Skeletal muscle cell (primary cell): Measurements from ENCODE around the gene DSCAM.

Experiments
- DNase-seq: peaks from one replicate; pipeline ENCODE4 v3.0.0-alpha.2; 2010; ENCODE audit warnings: low read depth
- H3K4me3 ChIP-seq: 2 replicates; pipeline ENCODE4 v1.5.1; 2011; ENCODE audit warnings: low read depth, mild to moderate bottlenecking, control low read depth, low read length, moderate library complexity

The DSCAM gene

DNA sequence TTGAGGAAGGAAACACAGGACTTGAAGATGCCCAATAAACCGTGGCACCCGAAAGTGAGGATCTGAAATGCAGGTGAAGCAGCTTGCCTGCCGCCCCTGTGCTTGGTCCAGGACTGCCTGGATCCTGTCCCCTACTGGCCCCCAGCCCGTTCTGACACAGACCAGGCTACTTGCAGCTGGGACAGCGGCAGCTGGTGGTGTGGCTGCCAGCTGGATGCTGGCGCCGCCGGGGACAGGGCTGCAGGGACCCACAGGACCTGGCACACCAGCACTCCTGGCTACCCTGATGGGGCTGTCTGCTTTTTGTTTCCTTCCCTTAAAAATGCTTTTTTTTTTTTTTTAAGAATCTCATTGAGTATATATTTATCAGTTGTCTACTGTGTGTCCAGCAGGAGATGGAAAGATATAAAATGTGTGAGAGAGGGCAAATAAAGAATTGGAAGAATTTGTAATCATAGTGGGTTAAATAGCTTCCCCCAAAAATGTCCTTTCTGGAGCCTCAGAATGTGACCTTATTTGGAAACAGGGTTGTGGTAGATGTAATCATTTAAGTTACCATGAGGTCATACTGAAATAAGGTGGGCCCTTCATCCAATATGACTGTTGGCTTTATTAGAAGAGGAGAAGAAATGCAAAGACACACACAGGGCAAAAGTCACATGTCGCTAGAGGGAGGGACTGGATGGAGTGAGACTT lies 165.6 kb downstream of the DSCAM start:
- DNase-seq, result no peak
- no peak overlapping the region for H3K4me3 ChIP-seq

DNA sequence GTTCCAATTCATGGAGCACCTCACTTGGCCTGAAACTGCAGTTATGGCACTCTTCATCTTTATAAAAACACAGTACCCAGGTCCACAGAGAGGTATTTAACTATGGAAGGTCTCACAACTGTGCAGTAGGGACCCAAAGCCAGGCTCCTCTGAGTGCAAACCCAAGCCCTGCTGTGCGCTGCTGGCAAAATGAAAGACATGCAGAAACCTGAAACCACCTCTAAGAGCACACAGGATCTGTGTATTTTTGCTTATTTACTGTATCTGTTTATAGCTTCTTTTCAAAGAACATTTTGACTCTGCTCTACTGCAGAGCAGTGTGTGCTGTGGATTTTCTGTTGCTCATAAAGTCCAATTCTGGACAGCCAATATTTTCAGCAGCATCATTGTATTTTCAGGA lies 166.6 kb downstream of the DSCAM start:
- H3K4me3 ChIP-seq, result no peak overlapping the region
- no peak for DNase-seq

DNA sequence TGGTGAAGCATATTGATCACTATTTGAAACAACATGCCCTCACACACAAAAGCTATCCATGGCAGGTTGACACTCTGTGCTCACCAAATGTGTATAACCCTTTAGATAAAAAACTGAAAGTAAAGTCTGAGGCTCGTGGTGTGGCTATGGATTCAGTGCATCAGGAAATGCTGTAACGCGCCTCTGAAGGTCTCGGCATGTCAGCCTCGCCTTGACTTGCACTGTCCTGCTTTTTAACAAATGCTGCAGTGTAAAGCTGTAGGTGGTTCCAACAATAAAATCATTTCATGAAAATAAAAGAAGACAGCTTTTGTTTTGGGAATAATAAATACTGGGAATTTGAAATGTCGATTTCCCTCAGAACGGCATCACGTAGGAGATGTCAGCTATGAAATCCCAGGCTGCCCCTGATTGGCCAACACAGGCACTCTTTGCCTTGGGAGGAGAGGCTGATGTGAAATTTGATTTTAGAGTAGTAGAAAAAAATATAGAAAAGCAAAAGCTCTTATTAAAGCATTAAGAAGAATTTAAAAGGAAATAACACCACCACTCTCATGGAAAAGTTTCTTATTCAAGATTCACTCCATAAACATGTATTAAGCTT lies 168.2 kb downstream of the DSCAM start:
- no peak for DNase-seq
- H3K4me3 ChIP-seq, result no peak overlapping the region

DNA sequence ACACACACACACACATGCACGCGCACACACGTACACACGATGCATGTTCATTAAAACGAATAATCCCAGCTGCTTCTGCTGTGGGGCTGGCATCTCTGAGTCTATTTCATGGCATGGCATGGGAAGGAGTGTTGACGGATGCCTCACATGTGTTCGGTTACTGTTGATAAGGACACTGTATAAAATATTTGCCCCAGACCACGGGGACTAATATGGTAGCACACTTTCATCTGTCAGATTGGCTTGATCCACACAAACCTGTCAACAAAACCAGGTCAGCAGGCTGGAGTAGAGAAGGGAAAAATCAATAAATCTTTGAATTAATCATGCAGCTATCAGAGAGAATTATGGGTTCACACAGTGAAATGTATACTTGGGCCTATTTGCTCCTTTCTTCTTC lies 171.9 kb downstream of the DSCAM start:
- H3K4me3 ChIP-seq, result no peak overlapping the region
- no peak for DNase-seq

DNA sequence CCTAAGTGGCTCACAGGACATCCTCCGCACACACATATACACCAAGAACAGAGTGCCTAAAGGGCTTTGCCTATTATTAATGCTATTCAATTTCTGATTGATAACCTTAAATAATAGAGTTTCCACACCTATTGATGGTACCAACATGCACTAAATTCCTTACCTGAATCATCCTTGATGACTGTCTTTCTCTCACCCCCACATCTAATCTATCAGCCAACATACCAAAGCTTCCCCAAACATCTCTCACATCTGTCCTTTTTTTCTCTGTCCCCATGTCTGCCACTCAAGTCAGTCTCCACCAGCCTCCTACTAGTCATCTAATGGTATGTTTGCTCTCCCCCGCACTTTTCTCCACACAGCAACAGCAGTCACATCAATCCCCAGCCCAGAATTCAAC lies 174.4 kb downstream of the DSCAM start:
- no peak overlapping the region for H3K4me3 ChIP-seq
- DNase-seq, result no peak

GRCh38 chr21:40671716-40672115 lies 175.2 kb downstream of the DSCAM start:
- H3K4me3 ChIP-seq, result no peak overlapping the region

DNA sequence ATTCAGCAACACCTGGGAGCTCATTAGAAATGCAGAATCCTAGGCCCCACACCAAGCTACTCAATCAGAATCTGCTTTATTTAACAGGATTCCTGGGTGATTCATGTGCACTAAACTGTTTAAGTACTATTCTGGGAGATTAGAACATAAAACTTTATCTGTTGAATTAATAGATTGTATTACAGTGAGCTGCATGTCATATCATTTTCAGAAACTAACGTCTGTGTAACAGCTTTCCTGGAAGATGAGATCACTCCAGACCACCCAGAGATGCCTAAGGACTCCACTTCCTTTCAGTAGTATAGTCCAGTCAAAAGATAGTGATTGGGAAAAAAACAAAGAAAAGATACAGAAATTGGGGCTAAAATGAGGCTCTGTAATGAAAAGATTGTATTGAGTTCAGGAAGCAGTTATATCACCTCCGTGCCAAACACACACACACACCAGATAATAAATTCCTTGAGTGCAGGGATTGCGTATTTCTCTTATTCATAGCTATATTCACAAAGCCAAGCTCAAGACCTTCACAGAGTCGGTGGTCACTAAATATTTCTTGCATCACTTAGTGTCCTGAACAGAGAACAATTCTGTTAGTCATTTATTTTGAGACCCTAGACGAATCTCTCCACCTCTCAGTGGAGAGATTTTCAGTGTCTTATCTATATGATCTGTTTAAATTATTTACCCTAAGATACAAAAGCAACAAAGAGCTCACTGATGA lies 178.2 kb downstream of the DSCAM start:
- DNase-seq, result no peak
- H3K4me3 ChIP-seq, result no peak overlapping the region

More at GRCh38 chr21:40671716-40672115, 175.2 kb downstream of the DSCAM start:
- DNase-seq, result no peak

DNA sequence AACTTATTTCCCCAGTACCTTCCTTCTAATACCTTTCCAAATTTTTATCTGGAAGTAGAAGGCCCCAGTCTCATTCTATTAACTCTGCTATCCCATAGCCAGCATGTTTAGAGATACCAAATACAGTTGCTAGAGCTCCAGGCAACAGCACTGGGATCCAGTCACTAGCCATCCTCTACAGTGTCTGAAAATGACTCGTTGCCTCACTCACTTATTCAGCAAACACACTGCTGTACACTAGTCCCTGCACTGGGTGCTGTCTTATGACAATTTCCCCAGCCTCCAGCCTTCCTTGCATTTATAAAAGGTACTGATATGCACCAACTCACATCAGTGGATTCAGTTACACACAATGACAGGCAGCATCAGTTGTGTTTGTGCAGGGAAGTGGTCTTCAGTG lies 179.0 kb downstream of the DSCAM start:
- no peak overlapping the region for H3K4me3 ChIP-seq
- no peak for DNase-seq

GRCh38 chr21:40662889-40663288 lies 184.1 kb downstream of the DSCAM start:
- no peak for DNase-seq
- no peak overlapping the region for H3K4me3 ChIP-seq

DNA sequence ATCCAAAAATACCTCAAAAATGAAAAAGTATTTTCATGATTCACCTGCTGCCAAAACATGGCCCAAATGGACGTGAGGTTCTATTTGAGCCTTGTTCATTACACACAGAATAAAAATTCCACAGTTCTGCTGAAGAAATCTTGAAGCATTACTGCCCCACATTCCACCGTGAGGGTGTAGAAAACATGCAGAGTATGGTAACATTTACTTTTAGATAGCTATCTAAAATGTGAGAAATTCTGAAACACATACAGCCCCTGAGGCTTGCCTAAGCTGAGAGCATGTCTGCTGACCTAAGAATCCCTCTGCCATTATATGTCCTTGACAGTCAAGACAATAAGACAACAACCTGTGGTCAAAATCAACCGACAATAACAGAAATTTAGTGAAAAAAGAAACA lies 186.5 kb downstream of the DSCAM start:
- no peak for DNase-seq
- no peak overlapping the region for H3K4me3 ChIP-seq

GRCh38 chr21:40658311-40658710 lies 188.6 kb downstream of the DSCAM start:
- no peak for DNase-seq
- no peak overlapping the region for H3K4me3 ChIP-seq

GRCh38 chr21:40652436-40652835 lies 194.5 kb downstream of the DSCAM start:
- no peak for DNase-seq
- no peak overlapping the region for H3K4me3 ChIP-seq

DNA sequence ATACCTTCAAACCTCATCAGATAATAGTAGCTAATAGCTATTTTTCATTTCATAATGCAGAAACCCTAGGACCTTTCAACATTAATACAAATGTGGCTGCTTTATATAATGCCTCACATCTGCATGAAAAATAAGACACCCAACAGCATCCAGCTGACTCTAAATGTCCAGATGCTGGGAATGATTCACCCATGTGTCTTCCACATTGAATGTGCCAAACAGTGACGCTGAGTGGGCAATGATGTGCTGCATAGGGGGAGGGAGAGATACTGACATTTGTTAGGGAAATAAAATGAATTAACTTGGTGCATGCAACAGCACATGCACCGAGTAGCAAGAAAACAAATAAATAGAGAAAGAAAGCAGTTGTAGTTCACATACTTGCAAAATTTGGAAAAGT lies 199.3 kb downstream of the DSCAM start:
- H3K4me3 ChIP-seq, result no peak overlapping the region
- no peak for DNase-seq

DNA sequence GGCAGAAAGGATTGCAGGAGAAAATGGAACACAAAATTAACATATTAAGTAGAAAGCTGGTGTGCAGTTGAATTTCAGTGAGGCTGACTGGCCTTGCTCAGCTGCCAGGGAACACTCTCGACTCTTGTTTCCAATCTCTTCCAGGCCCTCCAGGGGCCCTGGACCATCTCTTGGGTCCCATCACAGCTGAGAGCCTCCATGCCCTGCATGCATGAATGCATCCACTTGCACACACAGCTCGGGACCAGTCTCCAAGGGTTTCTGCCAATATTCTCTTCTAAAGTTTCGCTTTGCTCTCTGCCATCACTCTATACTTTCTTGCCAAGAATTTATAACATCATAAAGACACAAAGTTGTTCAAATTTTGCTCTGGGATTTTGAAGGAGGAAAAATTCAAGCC lies 200.3 kb downstream of the DSCAM start:
- DNase-seq, result no peak
- no peak overlapping the region for H3K4me3 ChIP-seq

- no peak for DNase-seq
Observed at GRCh38 chr21:40641042-40641441, 205.9 kb downstream of the DSCAM start.

GRCh38 chr21:40640266-40640789 lies 206.6 kb downstream of the DSCAM start:
- H3K4me3 ChIP-seq, result no peak overlapping the region
- no peak for DNase-seq

More at GRCh38 chr21:40641042-40641441, 205.9 kb downstream of the DSCAM start:
- no peak overlapping the region for H3K4me3 ChIP-seq

- no peak overlapping the region for H3K4me3 ChIP-seq
- no peak for DNase-seq
Observed at GRCh38 chr21:40639616-40640194, 207.3 kb downstream of the DSCAM start.

DNA sequence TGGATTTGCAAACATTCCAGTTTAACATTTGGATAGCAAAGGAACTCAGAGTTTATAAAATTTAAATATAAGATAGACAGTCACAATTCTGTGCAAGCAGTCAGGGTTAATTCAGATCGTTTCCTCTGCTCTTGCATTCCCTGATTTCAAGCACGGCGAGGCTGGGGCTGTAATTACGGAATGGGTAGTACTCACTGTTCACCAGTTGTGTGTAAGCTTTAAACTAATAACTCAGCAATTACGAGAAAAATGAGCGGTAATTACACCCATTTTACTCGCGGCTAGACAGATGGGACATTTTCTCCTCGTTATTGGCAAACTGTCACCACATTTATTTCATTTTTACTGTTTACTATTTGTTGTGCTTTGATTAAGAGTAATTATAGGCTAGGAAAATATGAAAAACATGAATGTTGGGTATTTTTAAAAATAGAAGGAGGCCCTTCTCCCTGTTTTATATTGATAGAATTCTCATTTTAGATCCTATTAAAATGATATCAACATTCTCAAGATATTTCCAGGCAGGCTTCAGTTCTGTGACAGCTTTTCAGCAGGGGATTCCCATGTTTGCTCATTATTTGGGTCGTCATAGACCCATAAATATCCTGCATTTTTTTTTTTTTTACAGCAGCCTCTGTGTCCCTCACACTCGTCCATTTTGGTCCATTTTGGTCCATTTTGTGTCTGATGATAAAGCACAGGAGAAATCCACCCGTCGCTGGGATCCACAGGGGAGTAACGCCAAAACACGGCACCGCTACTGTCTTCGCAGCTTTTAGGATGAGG lies 208.3 kb downstream of the DSCAM start:
- no peak overlapping the region for H3K4me3 ChIP-seq
- no peak for DNase-seq

DNA sequence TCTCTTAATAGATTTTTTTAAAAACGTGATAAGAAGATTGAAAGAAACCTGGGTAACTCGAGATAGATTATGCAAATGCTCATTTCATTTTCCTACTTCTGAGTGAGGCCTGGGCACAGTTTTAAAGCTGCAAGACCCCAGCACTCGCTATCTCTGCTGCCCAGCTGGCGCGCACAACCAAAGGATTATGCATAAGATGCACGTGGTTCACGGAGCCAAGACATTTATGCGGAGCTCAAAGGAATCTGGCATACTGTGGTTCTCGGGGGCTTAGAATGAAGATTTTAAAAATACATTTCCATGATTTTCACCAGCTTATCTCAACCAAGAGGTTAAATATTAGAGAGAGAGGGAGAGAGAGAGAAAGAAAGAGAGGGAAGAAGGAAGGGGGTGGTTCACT lies 210.9 kb downstream of the DSCAM start:
- DNase-seq, result no peak
- no peak overlapping the region for H3K4me3 ChIP-seq
